ENCODE results near the gene KCTD11.

GRCh38 chr17:7317161-7317803, 34.7 kb upstream of the KCTD11 start:
- TF ChIP-seq PATZ1 (CRISPR knock-in tag; IDR thresholded peaks at IDR 0.05; ENCODE audit: borderline replicate concordance) (no peak), POU6F1 (CRISPR knock-in tag; IDR thresholded peaks at IDR 0.05; ENCODE audit: borderline replicate concordance, low read depth) (no peak), ZNF8 (CRISPR knock-in tag; IDR thresholded peaks at IDR 0.05) (no peak), ARNTL (CRISPR knock-in tag; IDR thresholded peaks at IDR 0.05; ENCODE audit: borderline replicate concordance, low read depth) (no peak), ZFP30 (CRISPR knock-in tag; IDR thresholded peaks at IDR 0.05) (no peak), CSDC2 (CRISPR knock-in tag; IDR thresholded peaks at IDR 0.05) (no peak), RARB (CRISPR knock-in tag; IDR thresholded peaks at IDR 0.05) (no peak), TOX (CRISPR knock-in tag; IDR thresholded peaks at IDR 0.05; ENCODE audit: borderline replicate concordance) (no peak), TSHZ2 (CRISPR knock-in tag; IDR thresholded peaks at IDR 0.05) (no peak), ZFP3 (CRISPR knock-in tag; IDR thresholded peaks at IDR 0.05) (no peak), OSR1 (CRISPR knock-in tag; IDR thresholded peaks at IDR 0.05) (no peak), ESRRG (CRISPR knock-in tag; IDR thresholded peaks at IDR 0.05) (no peak)
